HG03575 (cell line): ENCODE measurements around the gene C17orf75.
"Not testable (repeated sequence)": the region's sequence is repeated elsewhere in the genome, so short reads cannot be mapped to it uniquely, and the experiment has no call there.

Experiments
- ATAC-seq: cut with Tn5 transposase; IDR thresholded peaks from one replicate; pipeline ENCODE4 v1.9.1; 2021; ENCODE audit not compliant: unreplicated experiment, insufficient number of reproducible peaks, low FRiP score; ENCODE audit errors: extremely low read depth

Gene C17orf75

DNA sequence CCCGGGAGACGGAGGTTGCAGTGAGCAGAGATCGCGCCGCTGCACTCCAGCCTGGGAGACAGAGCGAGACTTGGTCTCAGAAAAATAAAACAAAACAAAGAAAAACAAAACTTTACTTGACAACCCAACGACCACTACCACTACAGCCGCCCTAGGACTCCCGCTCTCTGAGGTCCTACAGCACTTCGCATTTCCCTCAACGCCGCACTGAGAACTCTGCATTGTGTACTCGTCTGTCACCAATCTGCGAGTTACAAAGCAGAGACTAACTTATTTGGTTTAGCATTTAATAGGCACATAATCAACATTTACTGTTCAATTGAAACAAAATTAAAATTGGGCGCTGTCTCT, 7.5 kb upstream of the C17orf75 start:
- no peak for ATAC-seq

DNA sequence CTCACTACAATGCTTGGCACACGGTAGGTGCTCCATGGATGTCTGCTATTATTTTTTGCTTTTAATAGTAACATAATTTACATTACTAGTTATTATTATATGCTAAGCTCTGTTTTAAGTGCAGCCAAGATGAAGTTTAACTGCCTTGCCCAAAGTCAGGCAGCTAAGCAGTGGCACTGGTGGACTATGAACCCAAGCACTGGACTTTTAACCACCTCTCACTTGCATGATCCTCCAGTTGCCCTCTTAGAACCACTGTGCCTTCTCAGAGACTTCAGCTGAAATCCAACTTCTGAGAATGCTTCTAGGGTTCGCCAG, 6.5 kb upstream of the C17orf75 start:
- no peak for ATAC-seq

DNA sequence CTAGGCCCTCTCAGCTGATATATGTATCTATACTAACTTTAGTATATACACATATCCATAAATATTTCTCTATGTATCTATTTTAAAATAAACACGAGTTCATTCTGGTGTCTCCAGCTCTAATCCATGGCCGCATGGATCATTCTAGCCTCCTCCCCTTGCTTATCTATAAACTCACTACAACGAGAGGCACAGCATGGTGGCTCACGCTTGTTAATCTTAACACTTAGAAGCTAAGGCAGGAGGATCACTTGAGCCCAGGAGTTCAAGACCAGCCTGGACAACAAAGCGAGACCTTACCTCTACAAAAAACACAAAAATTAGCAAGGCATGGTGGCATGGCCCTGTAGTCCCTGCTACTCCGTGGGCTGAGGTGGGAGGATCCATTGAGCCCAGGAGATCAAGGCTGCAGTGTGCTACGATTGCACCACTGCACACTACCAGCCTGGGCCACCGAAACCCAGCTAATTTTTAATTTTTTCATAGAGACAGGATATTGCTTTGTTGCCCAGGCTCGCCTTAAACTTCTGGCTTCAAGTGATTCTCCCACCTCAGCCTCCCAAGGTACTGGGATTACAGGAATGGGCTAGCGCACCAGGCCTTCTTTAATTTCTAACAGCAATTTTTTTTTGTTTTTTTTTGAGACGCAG, 4.1 kb upstream of the C17orf75 start:
- ATAC-seq, result no peak

DNA sequence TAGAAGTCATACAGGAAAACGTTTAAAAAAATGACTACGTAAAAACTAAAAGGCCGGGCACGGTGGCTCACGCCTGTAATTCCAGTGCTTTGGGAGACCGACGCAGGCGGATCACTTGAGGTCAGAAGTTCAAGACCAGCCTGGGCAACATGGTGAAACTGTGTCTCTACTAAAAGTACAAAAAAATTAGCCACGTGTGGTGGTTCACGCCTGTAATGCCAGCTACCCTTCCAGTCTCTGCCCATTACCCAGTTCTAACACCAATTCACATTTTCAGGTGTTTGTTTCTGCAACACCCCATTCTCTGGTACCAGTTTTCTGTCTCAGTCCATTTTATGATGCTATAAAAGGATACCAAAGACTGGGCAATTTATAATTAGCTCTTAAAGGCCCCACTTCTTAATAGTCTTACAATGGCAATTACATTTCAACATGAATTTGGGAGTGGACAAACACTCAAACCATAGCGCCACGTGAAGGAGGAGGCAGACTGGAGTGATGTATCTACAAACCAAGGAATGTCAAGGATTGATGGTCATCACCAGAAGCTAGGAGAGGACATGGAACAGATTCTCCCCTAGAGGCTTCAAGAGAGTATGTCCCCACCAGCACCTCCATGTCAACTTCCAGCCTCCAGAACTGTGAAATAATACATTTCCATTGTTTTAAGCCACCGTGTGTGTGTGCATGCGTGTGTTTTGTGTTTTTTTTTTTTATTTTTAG, 791 bp upstream of the C17orf75 start:
- ATAC-seq, result no peak

DNA sequence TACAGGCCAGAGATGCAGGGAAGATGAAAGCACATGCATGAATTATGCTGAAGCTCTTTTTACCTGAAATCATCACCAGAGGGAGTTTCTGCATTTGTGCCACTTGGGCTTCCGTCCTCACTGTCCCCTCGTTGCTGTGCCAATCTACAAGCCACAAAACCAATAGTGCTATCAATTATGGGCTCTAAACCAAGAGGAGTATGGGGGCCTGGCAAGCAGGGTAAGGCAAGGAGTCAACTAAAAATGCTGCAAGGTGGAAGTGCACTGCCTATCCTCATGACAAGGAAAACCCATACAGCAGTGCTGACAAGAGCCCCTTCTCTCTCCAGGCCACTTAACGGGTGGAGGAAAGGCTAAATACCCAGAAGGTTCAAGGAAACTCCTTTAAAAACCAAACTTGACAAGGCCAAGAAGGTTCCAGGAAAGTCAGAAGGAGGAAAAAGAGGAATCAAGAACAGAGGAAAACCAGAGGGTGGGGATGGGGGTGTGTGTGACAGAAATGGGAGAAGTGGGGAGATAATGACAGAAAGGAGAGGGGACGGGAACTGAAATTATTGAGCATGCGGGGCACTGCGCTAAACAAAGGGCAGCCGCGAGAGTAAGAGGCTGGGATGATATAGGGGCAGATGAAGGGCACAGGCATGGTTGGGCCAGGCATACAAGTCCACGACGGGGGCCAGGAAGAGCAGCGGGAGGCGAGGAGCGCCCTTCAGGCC, 674 bp downstream of the C17orf75 start:
- ATAC-seq, result no peak

DNA sequence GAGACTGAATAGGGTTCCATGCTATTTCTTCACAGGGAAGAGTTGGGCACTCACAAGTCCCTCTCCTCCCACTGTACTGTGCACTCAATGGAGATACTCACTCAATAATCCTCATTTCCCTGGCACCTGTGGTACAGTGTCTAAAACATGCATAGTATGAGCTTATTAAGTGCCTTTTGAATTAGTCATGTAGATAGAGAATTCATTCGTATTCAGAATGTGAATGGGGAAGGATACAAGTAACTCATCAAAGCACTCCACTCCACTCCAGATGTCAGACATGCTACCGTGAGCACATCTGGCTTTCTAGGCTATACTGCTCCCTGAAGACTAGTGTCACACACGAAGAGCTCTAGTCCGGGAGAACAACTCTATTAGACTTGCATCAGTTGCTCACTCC, 6.3 kb downstream of the C17orf75 start:
- no peak for ATAC-seq

DNA sequence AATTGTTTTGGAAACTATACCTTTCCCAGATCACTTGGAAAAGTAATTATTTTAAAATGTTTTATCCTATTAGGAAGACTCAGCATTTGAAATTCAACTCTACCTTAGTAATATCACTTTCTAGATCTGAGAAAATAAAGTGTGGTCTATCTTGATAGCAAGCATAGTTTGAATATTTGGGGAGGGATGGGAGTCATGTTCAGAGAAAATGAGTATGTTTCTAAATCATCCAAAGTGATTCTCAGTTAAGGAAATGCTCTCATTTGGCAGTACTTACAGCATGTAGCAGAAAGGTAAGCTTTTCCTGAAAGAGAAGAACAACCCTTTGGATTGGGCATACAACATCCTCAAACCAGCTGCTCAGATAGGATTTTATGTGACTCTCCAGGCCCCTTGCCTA, 6.9 kb downstream of the C17orf75 start:
- no peak for ATAC-seq

DNA sequence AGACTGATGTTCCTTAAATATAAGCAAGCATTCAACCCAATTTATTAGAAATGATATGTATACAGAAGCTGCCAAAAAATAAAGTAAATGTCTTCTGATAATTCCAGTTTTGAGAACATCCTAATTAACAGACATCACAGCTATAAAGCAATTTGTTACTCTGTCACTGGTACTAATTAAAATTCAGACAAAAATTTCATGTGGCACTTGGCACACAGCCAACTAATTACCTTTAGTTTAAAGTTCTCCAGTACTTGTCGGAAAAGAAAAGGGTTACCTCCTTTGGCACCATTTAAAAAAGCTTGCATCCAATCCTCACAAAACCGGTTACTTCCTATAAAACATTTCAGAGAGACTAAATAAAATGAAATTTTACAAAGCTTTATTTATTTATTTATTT, 8.8 kb downstream of the C17orf75 start:
- ATAC-seq, result no peak

DNA sequence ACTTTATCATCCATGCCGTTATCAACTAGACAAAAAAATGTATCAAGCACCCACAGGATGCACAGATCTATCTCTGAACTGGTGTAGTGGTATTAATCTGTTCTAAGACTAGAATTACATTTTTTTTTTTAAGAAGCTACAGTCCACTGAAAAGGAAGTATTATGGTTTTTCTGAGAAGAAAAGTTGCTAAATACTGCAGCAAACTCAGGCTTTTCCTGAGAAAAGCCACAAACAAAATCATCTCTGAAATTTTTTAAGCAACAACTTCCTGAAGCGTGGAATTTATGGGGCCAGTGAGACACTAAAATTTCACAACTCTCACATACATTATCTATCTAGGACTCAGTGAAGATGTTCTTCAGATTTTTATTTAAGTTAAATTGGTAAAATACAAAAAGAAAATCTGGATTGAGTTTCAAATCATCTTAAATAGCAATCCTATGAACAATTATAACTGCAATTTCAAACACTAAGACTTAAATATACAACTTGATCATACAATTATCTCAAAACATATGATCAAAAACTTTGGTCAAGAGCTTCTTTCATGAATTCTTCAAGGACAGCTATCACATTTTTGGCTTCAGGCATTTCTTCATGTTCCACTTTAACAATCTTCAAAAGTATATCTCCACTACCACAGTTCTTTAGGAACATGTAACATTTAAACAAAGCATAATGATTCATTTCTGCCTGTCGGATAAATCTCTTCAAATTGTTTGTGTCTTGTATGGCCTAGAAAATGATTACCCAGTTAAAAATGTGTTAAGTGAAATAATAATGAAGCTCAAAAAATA, 10.5 kb downstream of the C17orf75 start:
- no peak for ATAC-seq

DNA sequence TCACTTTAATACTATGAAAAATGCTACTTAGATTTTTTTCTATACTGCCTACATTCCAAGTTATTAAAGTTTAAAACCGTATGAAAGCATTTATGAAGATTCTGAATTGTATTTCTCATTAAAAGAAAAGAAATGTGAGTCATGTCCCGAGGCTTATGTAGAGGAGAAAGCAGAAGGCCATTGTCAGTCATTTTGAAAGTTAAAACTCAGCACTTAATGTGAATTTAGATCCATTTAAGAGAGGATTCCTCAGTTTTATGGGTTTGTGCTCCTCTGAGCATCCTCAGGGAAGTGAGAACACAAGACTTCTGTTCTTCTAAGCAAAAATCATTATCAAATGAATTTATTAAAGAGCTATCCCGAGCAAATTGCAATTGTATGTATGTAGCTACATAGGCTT, 11.8 kb downstream of the C17orf75 start:
- ATAC-seq, result no peak

DNA sequence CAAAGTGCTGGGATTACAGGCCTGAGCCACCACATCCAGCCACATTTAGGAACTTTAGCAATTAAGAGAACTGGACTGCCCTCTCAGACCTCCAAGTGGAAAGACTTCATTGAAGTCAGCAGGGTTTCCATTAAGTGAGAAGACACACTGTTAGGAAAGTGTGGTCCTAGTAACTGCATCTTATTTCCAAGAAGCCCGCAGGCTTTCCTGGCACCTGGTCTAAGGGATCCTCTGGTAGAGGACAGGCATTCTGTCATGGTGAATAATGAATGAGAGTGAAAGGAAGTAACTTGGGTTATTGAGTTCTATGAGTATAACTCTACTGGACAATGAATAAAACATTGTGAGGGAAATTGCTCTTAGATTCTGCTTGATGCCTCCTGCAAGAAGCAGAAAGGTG, 14.1 kb downstream of the C17orf75 start:
- no peak for ATAC-seq

DNA sequence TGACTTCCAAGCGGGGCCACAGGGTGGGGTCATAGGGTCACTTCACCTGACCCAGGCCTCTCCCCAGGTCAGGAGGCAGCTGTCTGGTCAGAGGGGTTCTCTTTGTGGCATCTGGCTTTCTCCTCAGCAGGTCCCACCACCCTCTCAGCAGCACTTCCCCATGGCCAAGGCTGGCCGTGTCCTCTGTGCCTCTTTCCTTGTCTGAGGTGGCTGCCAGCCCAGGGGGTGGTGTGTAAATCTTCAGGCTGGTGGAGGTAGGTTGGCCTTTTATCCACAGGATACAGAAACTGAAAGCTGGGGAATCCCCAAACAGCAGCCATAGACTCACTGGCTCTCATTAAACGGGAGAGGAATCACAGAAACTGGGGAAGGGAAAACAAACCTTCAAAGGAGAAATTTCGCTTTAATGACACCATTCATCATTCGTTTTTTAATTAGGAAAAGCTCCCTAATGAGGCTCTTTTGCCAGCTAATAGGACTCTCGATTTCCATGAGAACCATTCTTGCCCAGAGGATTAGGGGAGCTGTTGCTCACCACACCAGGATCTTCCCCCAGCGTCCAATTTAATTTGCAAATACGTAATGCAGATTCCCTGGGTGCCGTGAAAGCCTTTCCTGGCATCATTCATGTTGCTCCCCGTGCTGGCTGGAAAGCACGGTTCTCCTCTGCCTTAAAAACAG, 18.0 kb downstream of the C17orf75 start:
- no peak for ATAC-seq

DNA sequence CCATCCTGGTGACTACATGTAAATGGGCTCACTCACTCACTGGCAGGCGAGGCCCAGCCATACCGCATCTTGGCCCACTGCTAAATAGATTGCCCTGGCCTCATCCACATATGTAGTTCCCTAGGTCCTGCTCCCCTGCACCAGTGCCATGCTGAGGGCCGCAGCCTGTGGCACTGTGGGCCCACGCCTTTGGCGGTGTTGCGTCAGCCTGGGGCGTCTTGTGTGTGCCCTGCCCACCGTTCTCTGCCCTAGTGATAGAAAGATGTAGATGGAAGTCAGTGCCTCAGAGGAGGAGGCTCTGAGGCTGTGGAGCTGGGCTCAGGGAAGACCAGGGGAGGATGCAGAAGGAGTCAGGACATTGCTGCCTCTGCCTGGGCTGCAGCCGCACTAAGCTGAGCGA, 18.9 kb downstream of the C17orf75 start:
- no peak for ATAC-seq

DNA sequence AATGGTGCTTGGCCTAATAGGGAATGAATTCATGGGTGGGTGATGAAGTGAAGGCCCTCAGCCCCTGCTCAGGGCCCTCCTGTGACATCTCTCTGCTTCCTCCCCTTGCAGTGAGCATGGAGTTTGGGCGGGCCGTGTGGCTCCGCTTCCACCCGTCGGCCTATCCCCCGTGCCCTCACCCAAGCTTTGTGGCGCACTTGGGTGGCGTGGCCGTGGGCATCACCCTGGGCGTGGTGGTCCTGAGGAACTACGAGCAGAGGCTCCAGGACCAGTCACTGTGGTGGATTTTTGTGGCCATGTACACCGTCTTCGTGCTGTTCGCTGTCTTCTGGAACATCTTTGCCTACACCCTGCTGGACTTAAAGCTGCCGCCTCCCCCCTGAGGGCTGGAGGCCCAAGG, 21.1 kb downstream of the C17orf75 start:
- ATAC-seq, result no peak

DNA sequence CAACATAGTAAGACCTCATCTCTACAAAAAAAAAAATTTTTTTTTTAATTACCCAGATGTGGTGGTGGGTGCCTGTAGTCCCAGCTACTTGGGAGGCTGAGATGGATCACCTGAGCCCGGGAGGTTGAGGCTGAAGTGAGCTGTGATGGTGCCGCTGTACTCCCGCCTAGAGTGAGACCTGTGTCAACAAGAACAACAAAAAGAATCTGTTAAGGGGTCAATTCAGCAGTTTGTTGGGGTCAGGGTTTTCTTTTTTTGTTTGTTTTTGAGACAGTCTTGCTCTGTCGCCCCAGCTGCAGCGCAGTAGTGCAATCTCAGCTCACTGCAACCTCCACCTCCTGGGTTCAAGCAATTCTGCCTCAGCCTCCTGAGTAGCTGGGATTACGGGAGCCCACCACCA, 21.9 kb downstream of the C17orf75 start:
- ATAC-seq, result not testable (repeated sequence)

DNA sequence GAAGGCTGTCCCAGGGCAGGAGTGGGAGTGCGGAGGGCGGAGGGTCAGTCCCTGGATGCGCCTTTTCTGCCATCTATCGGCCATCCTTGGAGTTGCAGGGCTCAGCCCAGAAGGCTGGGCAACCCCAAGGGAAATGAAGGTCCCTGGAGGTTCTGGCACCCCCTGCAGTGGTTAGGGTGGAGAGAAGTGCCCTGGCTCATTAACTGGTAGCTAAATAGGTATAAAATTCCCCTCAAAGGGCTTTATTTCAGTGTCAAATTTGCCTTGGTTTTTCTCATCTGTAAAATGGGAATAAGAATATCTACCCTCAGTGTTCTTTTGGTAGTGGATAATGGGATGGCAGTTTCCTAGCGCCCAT, 22.4 kb downstream of the C17orf75 start:
- ATAC-seq, result no peak

DNA sequence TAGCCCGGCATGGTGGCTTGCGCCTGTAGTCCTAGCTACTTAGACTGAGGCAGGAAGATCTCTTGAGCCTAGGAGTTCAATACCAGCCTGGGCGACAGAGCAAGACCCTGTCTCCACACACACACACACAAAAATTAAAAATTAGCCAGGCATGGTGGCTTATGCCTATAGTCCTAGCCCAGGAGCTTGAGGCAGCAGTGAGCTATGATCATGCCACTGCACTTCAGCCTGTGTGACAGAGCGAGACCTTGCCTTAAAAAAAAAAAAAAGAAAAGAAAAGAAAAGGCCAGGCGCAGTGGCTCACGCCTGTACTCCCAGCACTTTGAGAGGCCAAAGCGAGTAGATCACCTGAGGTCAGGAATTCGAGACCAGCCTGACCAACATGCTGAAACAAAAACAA, 23.9 kb downstream of the C17orf75 start:
- no peak for ATAC-seq

DNA sequence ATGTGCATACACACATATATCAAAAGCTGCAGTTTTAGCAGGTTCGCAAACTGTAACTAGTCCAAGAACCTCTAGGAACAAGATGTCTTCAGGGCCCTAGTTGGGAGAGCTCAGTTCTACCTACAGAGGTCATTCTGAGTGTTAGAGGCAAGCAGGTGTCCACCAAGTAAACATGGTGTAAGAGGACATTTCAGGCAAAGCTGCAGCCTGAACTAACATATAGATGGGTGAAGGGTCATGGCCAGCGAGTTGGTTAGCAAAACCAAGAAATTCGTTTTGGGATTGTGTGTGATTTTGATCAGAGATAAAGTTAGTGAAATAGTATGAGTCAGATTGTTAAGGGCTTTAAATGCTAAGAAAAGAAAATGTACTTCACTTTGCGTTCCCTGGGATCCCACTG, 24.6 kb downstream of the C17orf75 start:
- ATAC-seq, result no peak

DNA sequence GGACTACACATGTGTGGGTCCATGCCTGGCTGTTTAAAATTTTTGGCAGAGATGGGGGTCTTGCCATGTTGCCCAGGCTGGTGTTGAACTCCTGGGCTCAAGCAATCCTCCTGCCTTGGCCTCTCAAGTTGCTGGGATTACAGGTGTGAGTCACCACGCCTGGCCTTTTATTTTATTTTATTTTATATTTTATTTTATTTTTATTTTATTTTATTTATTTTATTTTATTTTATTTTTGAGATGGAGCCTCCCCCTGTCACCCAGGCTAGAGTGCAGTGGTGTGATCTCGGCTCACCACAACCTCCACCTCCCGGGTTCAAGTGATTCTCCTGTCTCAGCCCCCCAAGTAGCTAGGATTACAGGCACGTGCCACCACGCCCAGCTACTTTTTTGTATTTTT, 25.3 kb downstream of the C17orf75 start:
- not testable (repeated sequence) for ATAC-seq
